Spleen (tissue), 7 donors: ENCODE results near the gene ME3.

Source experiments
- CTCF ChIP-seq, 11 experiments: fragments of 200-600 bp in 7 of 11; fragments of 450-650 bp in 4 of 11; sonication (generic) in 4 of 11; IDR thresholded peaks in 8 of 11; conservative IDR thresholded peaks in 3 of 11; 1 replicate in 7 of 11; 2 replicates in 4 of 11; pipeline versions ENCODE4 v1.4.0 to v1.8.0; 2016 to 2021; ENCODE audit warnings: antibody characterized with exemption in 11 of 11, inconsistent platforms in 4 of 11, mild to moderate bottlenecking in 1 of 11
- POLR2A ChIP-seq, 3 donors: fragments of 450-650 bp; IDR thresholded peaks; one replicate each; pipeline ENCODE4 v1.5.1; 2017; ENCODE audit warnings: antibody characterized with exemption in 3 of 3, mild to moderate bottlenecking in 1 of 3
- POLR2AphosphoS5 ChIP-seq, 3 donors: sonication (generic); formaldehyde crosslinking; IDR thresholded peaks; one replicate each; pipeline ENCODE4 v1.5.1; 2017; ENCODE audit warnings: antibody characterized with exemption in 3 of 3
- donor health status: DM: no; HTN: no; CAD: no; lungs with moderate emphysema.
- donor health status: DM: no; HTN: no; CAD: no.
- donor health status: DM: no; HTN: no; CAD: no.

GRCh38 chr11:86486261-86487030, 186.0 kb downstream of the ME3 start:
- TF ChIP-seq POLR2A (IDR thresholded peaks at IDR 0.05) (no peak), CTCF (IDR thresholded peaks at IDR 0.05 in 8 of 11, conservative IDR thresholded peaks at IDR 0.05 in 3 of 11) (no peak), POLR2AphosphoS5 (IDR thresholded peaks at IDR 0.05) (no peak)
